Fibroblast of lung (primary cell): ENCODE measurements around the gene MAST3. TPM values are rescaled to one million over a fixed set of nuclear protein-coding genes. Genes with fewer than 3 reads are reported as not detected.

Experiments
- DNase-seq, 2 donors: peaks; one replicate each; pipeline versions ENCODE4 v3.0.0 to v3.0.0-alpha.2; 2010; ENCODE audit warnings: low read depth in 2 of 2
- H2AFZ ChIP-seq: 2 replicates; pipeline ENCODE4 v1.5.1; 2012; ENCODE audit warnings: low read length, control low read depth, inconsistent platforms
- H3K27ac ChIP-seq: 2 replicates; pipeline ENCODE4 v1.5.1; 2011; ENCODE audit warnings: low read length, control low read depth; ENCODE audit not compliant: insufficient read depth
- H3K27me3 ChIP-seq: 2 replicates; pipeline ENCODE4 v1.5.1; 2011; ENCODE audit warnings: mild to moderate bottlenecking, low read length; ENCODE audit not compliant: control insufficient read depth, insufficient read depth
- H3K36me3 ChIP-seq: 2 replicates; pipeline ENCODE4 v1.5.1; 2011; ENCODE audit warnings: low read length; ENCODE audit not compliant: control insufficient read depth, insufficient read depth
- H3K4me1 ChIP-seq: 2 replicates; pipeline ENCODE4 v1.5.1; 2011; ENCODE audit warnings: low read length; ENCODE audit not compliant: control insufficient read depth, insufficient read depth; ENCODE audit errors: extremely low read depth
- H3K4me2 ChIP-seq: 2 replicates; pipeline ENCODE4 v1.5.1; 2011; ENCODE audit warnings: low read length, control low read depth; ENCODE audit not compliant: insufficient read depth; ENCODE audit errors: extremely low read depth
- H3K4me3 ChIP-seq, 4 experiments: fragments of 200-600 bp in 1 of 4; sonication (generic) in 1 of 4; replicated peaks in 1 of 4; 2 replicates each; pipeline ENCODE4 v1.5.1; 2011 to 2016; ENCODE audit warnings: low read length in 4 of 4, low read depth in 3 of 4, mild to moderate bottlenecking in 3 of 4, control low read depth in 2 of 4, inconsistent platforms in 1 of 4, mixed read lengths in 1 of 4; ENCODE audit not compliant: insufficient read depth in 1 of 4; ENCODE audit errors: control extremely low read depth in 1 of 4
- H3K79me2 ChIP-seq: 2 replicates; pipeline ENCODE4 v1.5.1; 2012; ENCODE audit warnings: mild to moderate bottlenecking, low read length, inconsistent platforms; ENCODE audit not compliant: control insufficient read depth, insufficient read depth
- H3K9ac ChIP-seq: 2 replicates; pipeline ENCODE4 v1.5.1; 2011; ENCODE audit warnings: mild to moderate bottlenecking, low read length, control low read depth; ENCODE audit not compliant: insufficient read depth
- H3K9me3 ChIP-seq: 2 replicates; pipeline ENCODE4 v1.5.1; 2012; ENCODE audit warnings: low read depth, low read length; ENCODE audit not compliant: control insufficient read depth, insufficient read depth
- H4K20me1 ChIP-seq: 2 replicates; pipeline ENCODE4 v1.5.1; 2011; ENCODE audit warnings: low read length; ENCODE audit not compliant: control insufficient read depth, insufficient read depth; ENCODE audit errors: extremely low read depth
- CTCF ChIP-seq, 2 donors: IDR thresholded peaks in 1 of 2; conservative IDR thresholded peaks in 1 of 2; 1 replicate in 1 of 2; 2 replicates in 1 of 2; pipeline ENCODE4 v1.5.1; 2011 to 2012; ENCODE audit warnings: low read length in 2 of 2, control low read depth in 1 of 2, inconsistent platforms in 1 of 2, low read depth in 1 of 2, mild to moderate bottlenecking in 1 of 2
- EZH2 ChIP-seq: IDR thresholded peaks from 2 replicates; pipeline ENCODE4 v1.5.1; 2012; ENCODE audit warnings: low read length, control low read depth, mild to moderate bottlenecking; ENCODE audit errors: missing control alignments
- polyA plus RNA-seq, 2 donors: library from polyadenylated mRNA; depleted of rRNA in 1 of 2; stranded (reverse) in 1 of 2; unstranded in 1 of 2; fragments of >200 nt; gene quantifications; 2 replicates each; pipeline ENCODE4 v1.2.1, GENCODE V29; 2011 to 2012; ENCODE audit warnings: missing spikeins in 1 of 2
- total RNA-seq: library from RNA; depleted of rRNA; stranded (reverse); fragments of >200 nt; gene quantifications from 2 replicates; pipeline ENCODE4 v1.2.1, GENCODE V29; 2014

The MAST3 gene
- total and polyA plus RNA-seq, 2 donors (not counting 1 experiment from before 2014, with no cell fraction given), result 2.0 to 4.1 TPM

DNA sequence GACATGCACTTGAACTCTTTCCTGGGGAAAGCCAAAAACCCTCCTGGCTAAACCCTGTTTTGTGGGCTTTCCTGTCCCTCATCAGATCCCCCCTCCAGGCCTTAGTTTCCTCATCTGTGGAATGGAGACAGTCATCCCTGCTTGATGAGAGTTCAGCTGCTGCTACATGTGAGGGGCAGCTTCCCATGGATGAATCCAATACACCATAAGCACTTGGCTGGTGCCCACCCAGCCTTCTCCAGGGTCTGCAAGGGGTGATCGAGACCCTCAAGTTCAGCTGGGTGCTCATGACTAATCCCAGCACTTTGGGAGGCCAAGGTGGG is 32.4 kb upstream of the MAST3 start:
- H3K27ac ChIP-seq, result no peak overlapping the region
- H4K20me1 ChIP-seq, result no peaks in the 10 kb centered on the region
- no peaks in the 10 kb centered on the region for H3K27me3 ChIP-seq
- H2AFZ ChIP-seq, result no peak overlapping the region
- no peaks in the 10 kb centered on the region for H3K79me2 ChIP-seq
- no peaks in the 10 kb centered on the region for H3K9me3 ChIP-seq
- no peak overlapping the region for H3K4me2 ChIP-seq
- no peaks in the 10 kb centered on the region for H3K4me1 ChIP-seq
- H3K36me3 ChIP-seq, result no peaks in the 10 kb centered on the region
- TF ChIP-seq EZH2 (no peak), CTCF (conservative IDR thresholded peaks at IDR 0.05 in 1 of 2, IDR thresholded peaks at IDR 0.05 in 1 of 2; ENCODE audit: low read depth in 1 of 2, low read length in 2 of 2) (no peak)
- H3K9ac ChIP-seq, result no peak overlapping the region
- no peak overlapping the region for H3K4me3 ChIP-seq
- no peak for DNase-seq

- Histone ChIP-seq H3K9me3 (no peaks in the 10 kb centered on the region), H3K79me2 (no peaks in the 10 kb centered on the region), H4K20me1 (no peaks in the 10 kb centered on the region), H3K4me3 (no peak overlapping the region), H2AFZ (no peak overlapping the region), H3K36me3 (no peaks in the 10 kb centered on the region), H3K4me2 (no peak overlapping the region), H3K27ac (no peak overlapping the region), H3K9ac (no peak overlapping the region), H3K27me3 (peaks cover 3% of the 10 kb centered on the region), H3K4me1 (no peaks in the 10 kb centered on the region)
- no peak for TF ChIP-seq EZH2
- TF ChIP-seq CTCF (conservative IDR thresholded peaks at IDR 0.05 in 1 of 2, IDR thresholded peaks at IDR 0.05 in 1 of 2; ENCODE audit: low read depth in 1 of 2, low read length in 2 of 2), result no peak
- DNase-seq, result no peak
Observed at GRCh38 chr19:18068395-18068794, 29.2 kb upstream of the MAST3 start.

- Histone ChIP-seq H3K4me1 (no peaks in the 10 kb centered on the region), H3K36me3 (no peaks in the 10 kb centered on the region), H3K79me2 (no peaks in the 10 kb centered on the region), H3K27me3 (peaks cover 3% of the 10 kb centered on the region), H3K9me3 (no peaks in the 10 kb centered on the region), H3K4me2 (no peak overlapping the region), H4K20me1 (no peaks in the 10 kb centered on the region), H3K27ac (no peak overlapping the region), H3K9ac (no peak overlapping the region), H2AFZ (no peak overlapping the region), H3K4me3 (no peak overlapping the region)
- TF ChIP-seq CTCF (conservative IDR thresholded peaks at IDR 0.05 in 1 of 2, IDR thresholded peaks at IDR 0.05 in 1 of 2; ENCODE audit: low read depth in 1 of 2, low read length in 2 of 2) (no peak), EZH2 (no peak)
- DNase-seq, result no peak
Observed at GRCh38 chr19:18069383-18069782, 28.2 kb upstream of the MAST3 start.
